Smooth muscle cell (in vitro differentiated cells): Measurements from ENCODE around the gene CEP78. TPM values are rescaled to one million over a fixed set of nuclear protein-coding genes. Genes with fewer than 3 reads are reported as not detected.

Experiments used
- DNase-seq: peaks from one replicate; lab custom pipeline; 2025; ENCODE audit not compliant: unreplicated experiment; lab: John Stamatoyannopoulos, UW
- H2AFZ ChIP-seq: fragments of 200-600 bp; sonication (generic); 2 replicates; pipeline ENCODE4 v1.6.0; 2016; ENCODE audit warnings: antibody characterized with exemption, low read depth, mild to moderate bottlenecking
- H3F3A ChIP-seq: fragments of 200-600 bp; sonication (generic); 2 replicates; pipeline ENCODE4 v1.6.0; 2017; ENCODE audit warnings: antibody characterized with exemption, low read depth
- H3K27ac ChIP-seq: fragments of 200-600 bp; sonication (generic); 2 replicates; pipeline ENCODE4 v1.5.1; 2016; ENCODE audit warnings: low read depth, mild to moderate bottlenecking
- H3K27me3 ChIP-seq: fragments of 200-600 bp; sonication (generic); 2 replicates; pipeline ENCODE4 v1.6.1; 2016; ENCODE audit warnings: low read depth, mild to moderate bottlenecking
- H3K36me3 ChIP-seq: fragments of 200-600 bp; sonication (generic); 2 replicates; pipeline ENCODE4 v1.5.1; 2016; ENCODE audit warnings: low read depth
- H3K4me1 ChIP-seq: fragments of 200-600 bp; sonication (generic); 2 replicates; pipeline ENCODE4 v1.5.1; 2016; ENCODE audit warnings: low read depth
- H3K4me2 ChIP-seq: fragments of 200-600 bp; sonication (generic); 2 replicates; pipeline ENCODE4 v1.6.0; 2016; ENCODE audit warnings: mild to moderate bottlenecking
- H3K4me3 ChIP-seq: fragments of 200-600 bp; sonication (generic); 2 replicates; pipeline ENCODE4 v1.5.1; 2016; ENCODE audit warnings: mild to moderate bottlenecking
- H3K79me2 ChIP-seq: fragments of 200-600 bp; sonication (generic); 2 replicates; pipeline ENCODE4 v1.6.0; 2016; ENCODE audit warnings: low read depth, mild to moderate bottlenecking
- H3K9ac ChIP-seq: fragments of 200-600 bp; sonication (generic); 2 replicates; pipeline ENCODE4 v1.6.0; 2016; ENCODE audit warnings: low read depth
- H3K9me3 ChIP-seq: fragments of 200-600 bp; sonication (generic); replicated peaks from 2 replicates; pipeline ENCODE4 v1.5.1; 2016; ENCODE audit warnings: low read depth
- H4K20me1 ChIP-seq: fragments of 200-600 bp; sonication (generic); 2 replicates; pipeline ENCODE4 v1.6.0; 2016; ENCODE audit warnings: low read depth
- WGBS: methylation state at CpG from one replicate; pipeline ENCODE4 v1.1.7; 2016; ENCODE audit warnings: low lambda C conversion rate; 5-methylcytosine and 5-hydroxymethylcytosine counted together
- polyA plus RNA-seq: library from polyadenylated mRNA; unstranded; fragments of >200 nt; fragmentation: Nextera tagmentation; extraction: Ambion mirVana; gene quantifications from 2 replicates; pipeline ENCODE4 v1.2.1, GENCODE V29; 2016
- total RNA-seq: library from RNA; depleted of rRNA; stranded (reverse); fragments of >200 nt; gene quantifications from 2 replicates; pipeline ENCODE4 v1.2.3, GENCODE V29; 2014
- TF ChIP-seq, protein P1 (sequence below): fragments of 200-600 bp; sonication (generic); IDR thresholded peaks from 2 replicates; pipeline ENCODE4 v1.5.1; 2017; ENCODE audit warnings: borderline replicate concordance, mild to moderate bottlenecking, antibody characterized with exemption; ENCODE audit not compliant: insufficient read depth, poor library complexity, severe bottlenecking

CEP78 gene
- total and polyA plus RNA-seq, 2 experiments from 2014 or later: 8.2 to 25.4 TPM

DNA sequence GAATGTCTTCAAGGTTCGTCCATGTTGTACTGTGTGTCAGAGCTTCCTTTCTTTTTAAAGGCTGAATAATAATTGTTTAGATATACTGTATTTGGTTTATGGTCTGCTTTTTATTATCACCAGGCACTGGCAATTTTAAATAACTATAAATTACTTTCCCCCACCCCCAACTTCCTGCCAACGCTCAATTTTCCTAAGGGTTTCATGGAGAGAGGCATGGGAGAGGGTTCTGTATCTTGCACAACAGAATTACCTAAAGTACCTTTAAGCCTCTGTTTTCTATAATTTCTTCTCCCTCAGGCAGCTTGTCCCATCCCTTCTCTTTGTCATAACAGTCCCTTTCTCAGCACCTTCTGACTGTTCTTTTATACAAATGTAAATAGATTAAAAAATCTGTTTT lies 71.5 kb downstream of the CEP78 start:
- TF ChIP-seq, protein P1, sequence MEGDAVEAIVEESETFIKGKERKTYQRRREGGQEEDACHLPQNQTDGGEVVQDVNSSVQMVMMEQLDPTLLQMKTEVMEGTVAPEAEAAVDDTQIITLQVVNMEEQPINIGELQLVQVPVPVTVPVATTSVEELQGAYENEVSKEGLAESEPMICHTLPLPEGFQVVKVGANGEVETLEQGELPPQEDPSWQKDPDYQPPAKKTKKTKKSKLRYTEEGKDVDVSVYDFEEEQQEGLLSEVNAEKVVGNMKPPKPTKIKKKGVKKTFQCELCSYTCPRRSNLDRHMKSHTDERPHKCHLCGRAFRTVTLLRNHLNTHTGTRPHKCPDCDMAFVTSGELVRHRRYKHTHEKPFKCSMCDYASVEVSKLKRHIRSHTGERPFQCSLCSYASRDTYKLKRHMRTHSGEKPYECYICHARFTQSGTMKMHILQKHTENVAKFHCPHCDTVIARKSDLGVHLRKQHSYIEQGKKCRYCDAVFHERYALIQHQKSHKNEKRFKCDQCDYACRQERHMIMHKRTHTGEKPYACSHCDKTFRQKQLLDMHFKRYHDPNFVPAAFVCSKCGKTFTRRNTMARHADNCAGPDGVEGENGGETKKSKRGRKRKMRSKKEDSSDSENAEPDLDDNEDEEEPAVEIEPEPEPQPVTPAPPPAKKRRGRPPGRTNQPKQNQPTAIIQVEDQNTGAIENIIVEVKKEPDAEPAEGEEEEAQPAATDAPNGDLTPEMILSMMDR: no peak
- 88% methylated on average over 2 of the region's 2 CpGs for WGBS
- H2AFZ ChIP-seq: no peak overlapping the region
- H3K9me3 ChIP-seq: no peaks in the 10 kb centered on the region
- no peak overlapping the region for H3K4me3 ChIP-seq
- peaks cover 4% of the 10 kb centered on the region for H3K36me3 ChIP-seq
- H3K79me2 ChIP-seq: peaks cover 32% of the 10 kb centered on the region
- H3K4me2 ChIP-seq: no peak overlapping the region
- peaks cover 11% of the 10 kb centered on the region for H4K20me1 ChIP-seq
- no peaks in the 10 kb centered on the region for H3K27me3 ChIP-seq
- no peak for DNase-seq
- no peak overlapping the region for H3K9ac ChIP-seq
- no peaks in the 10 kb centered on the region for H3K4me1 ChIP-seq
- no peak overlapping the region for H3K27ac ChIP-seq
- H3F3A ChIP-seq: no peaks in the 10 kb centered on the region

DNA sequence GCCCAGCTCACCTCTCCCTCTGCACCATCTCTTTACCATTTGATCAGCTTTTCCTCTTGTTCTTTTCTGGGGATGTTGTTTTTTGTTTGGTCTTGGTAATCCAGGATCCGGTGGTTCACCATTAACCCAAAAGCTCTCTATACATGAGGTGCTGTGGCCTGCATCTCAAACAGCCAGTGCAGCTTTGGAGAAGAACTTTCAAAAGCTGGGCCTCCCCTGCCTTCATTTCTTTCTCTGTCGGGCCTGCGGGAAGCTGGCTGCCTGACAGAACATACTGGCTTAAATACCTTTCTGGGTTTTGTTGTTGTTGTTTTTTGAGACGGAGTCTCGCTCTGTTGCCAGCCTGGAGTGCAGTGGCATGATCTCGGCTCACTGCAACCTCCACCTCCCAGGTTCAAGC lies 73.2 kb downstream of the CEP78 start:
- Histone ChIP-seq H4K20me1 (peaks cover 15% of the 10 kb centered on the region), H3K4me3 (no peak overlapping the region), H3K9ac (no peak overlapping the region), H3K4me1 (no peaks in the 10 kb centered on the region), H3K9me3 (no peaks in the 10 kb centered on the region), H3K4me2 (no peak overlapping the region), H3K79me2 (peaks cover 21% of the 10 kb centered on the region), H3K36me3 (peaks cover 4% of the 10 kb centered on the region), H3F3A (no peaks in the 10 kb centered on the region), H3K27me3 (no peaks in the 10 kb centered on the region), H2AFZ (no peak overlapping the region), H3K27ac (no peak overlapping the region)
- WGBS: 92% methylated on average over 6 of the region's 6 CpGs
- TF ChIP-seq, protein P1: no peak
- DNase-seq: no peak

DNA sequence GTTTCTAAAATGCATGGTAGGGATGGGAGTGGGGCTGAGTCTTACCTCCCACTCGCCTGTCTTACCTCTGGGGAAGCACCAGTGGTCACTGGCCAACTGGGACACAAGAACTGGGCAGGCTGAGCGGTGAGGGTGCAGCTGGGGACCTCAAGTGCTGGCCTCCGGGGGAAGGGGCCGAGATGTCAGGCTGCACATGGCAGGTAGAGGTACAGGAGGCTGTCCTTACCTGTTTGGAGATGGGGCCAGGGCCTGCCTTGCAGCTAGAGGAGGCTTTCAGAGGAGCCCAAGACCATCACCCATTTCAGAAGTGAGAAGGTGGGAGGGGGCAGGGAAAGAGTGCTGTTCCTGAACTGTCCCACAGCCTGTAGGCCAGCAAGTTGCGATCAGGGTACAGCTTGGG lies 75.2 kb downstream of the CEP78 start:
- H3F3A ChIP-seq: no peaks in the 10 kb centered on the region
- no peak overlapping the region for H2AFZ ChIP-seq
- no peak overlapping the region for H3K4me2 ChIP-seq
- no peak overlapping the region for H3K9ac ChIP-seq
- no peaks in the 10 kb centered on the region for H3K27me3 ChIP-seq
- H3K79me2 ChIP-seq: peaks cover 16% of the 10 kb centered on the region
- no peak for DNase-seq
- no peak overlapping the region for H3K4me3 ChIP-seq
- peaks cover 24% of the 10 kb centered on the region for H4K20me1 ChIP-seq
- TF ChIP-seq, protein P1: no peak
- H3K27ac ChIP-seq: no peak overlapping the region
- H3K9me3 ChIP-seq: no peaks in the 10 kb centered on the region
- 97% methylated on average over 5 of the region's 5 CpGs for WGBS
- H3K4me1 ChIP-seq: no peaks in the 10 kb centered on the region
- no peaks in the 10 kb centered on the region for H3K36me3 ChIP-seq

DNA sequence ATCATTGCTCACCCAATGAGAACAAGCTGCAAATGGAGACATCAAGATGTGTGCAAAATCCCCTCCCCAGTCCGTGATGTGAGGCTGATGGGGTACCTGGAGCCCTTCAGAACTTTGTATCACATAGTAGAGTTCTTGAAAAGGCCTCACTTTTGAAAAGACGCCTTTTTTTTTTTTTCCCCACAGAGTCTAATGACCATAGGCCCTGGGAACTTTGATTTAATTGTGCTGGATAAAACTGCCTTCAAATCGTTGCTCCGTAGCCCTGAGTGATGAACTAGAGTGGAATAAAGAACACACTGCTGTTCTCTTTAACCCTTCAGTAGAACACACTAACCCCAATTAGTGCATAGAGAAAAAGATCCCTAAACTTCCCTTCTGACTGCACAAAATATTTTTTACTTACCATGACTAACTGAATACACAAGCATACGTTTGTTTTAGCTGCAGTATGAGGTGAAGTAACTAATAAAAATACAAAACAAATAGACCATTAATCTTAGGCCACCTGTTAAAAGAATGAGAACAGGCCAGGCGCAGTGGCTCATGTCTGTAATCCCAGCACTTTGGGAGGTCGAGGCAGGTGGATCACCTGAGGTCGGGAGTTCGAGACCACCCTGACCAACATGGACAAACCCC lies 76.1 kb downstream of the CEP78 start:
- Histone ChIP-seq H3K27me3 (no peaks in the 10 kb centered on the region), H3K79me2 (peaks cover 15% of the 10 kb centered on the region), H3K9me3 (no peaks in the 10 kb centered on the region), H3K4me1 (no peaks in the 10 kb centered on the region), H3K4me2 (no peak overlapping the region), H3K27ac (no peak overlapping the region), H2AFZ (no peak overlapping the region), H3K9ac (no peak overlapping the region), H3F3A (no peaks in the 10 kb centered on the region), H3K36me3 (no peaks in the 10 kb centered on the region), H3K4me3 (no peak overlapping the region), H4K20me1 (peaks cover 30% of the 10 kb centered on the region)
- WGBS: 86% methylated on average over 9 of the region's 9 CpGs
- DNase-seq: no peak
- TF ChIP-seq, protein P1: no peak
